GM18519 (cell line): Measurements from ENCODE around the gene TTC24.
A peak's percentile ranks its signal among the peaks of the same experiment; 100 is the strongest.
"Not testable (repeated sequence)": the region's sequence is repeated elsewhere in the genome, so short reads cannot be mapped to it uniquely, and the experiment has no call there.

ENCODE experiments used
- ATAC-seq: cut with Tn5 transposase; IDR thresholded peaks from one replicate; pipeline ENCODE4 v1.9.1; 2021; ENCODE audit warnings: mild to moderate bottlenecking, moderate library complexity; ENCODE audit not compliant: unreplicated experiment, low FRiP score

Gene TTC24

GRCh38 chr1:156601892-156602291 is 22.4 kb downstream of the TTC24 start:
- no peak for ATAC-seq

GRCh38 chr1:156602557-156602993 is 23.1 kb downstream of the TTC24 start:
- ATAC-seq = no peak

GRCh38 chr1:156607344-156607743 is 27.8 kb downstream of the TTC24 start:
- not testable (repeated sequence) for ATAC-seq

- peak; percentile 68 for ATAC-seq
Measured at GRCh38 chr1:156608036-156608674, 28.6 kb downstream of the TTC24 start.

- ATAC-seq = no peak
Measured at GRCh38 chr1:156608981-156609380, 29.5 kb downstream of the TTC24 start.

GRCh38 chr1:156610072-156610471 is 30.5 kb downstream of the TTC24 start:
- ATAC-seq = not testable (repeated sequence)

GRCh38 chr1:156612666-156613065 is 33.1 kb downstream of the TTC24 start:
- ATAC-seq = no peak

- ATAC-seq = no peak
Measured at GRCh38 chr1:156615946-156616345, 36.4 kb downstream of the TTC24 start.

- no peak for ATAC-seq
Measured at GRCh38 chr1:156616463-156616862, 36.9 kb downstream of the TTC24 start.

GRCh38 chr1:156618853-156619581 is 39.5 kb downstream of the TTC24 start, which contains the start of gene HAPLN2:
HAPLN2 (plus strand) TSS chr1:156619415; CDS start chr1:156623491, 4,076 bp downstream.
- ATAC-seq = no peak

- ATAC-seq = no peak
Measured at GRCh38 chr1:156619582-156619955, 40.0 kb downstream of the TTC24 start.

GRCh38 chr1:156622581-156623297 is 43.2 kb downstream of the TTC24 start:
- no peak for ATAC-seq

GRCh38 chr1:156623946-156624813 is 44.7 kb downstream of the TTC24 start:
- no peak for ATAC-seq

- ATAC-seq = no peak
Measured at GRCh38 chr1:156624814-156625435, 45.4 kb downstream of the TTC24 start.

GRCh38 chr1:156625436-156626078 is 46.0 kb downstream of the TTC24 start:
- no peak for ATAC-seq

GRCh38 chr1:156626079-156626438 is 46.5 kb downstream of the TTC24 start:
- ATAC-seq = no peak

GRCh38 chr1:156627313-156627880 is 47.9 kb downstream of the TTC24 start:
- ATAC-seq = no peak

- ATAC-seq = no peak
Measured at GRCh38 chr1:156629823-156630449, 50.4 kb downstream of the TTC24 start.

- ATAC-seq = not testable (repeated sequence)
Measured at GRCh38 chr1:156631152-156631551, 51.6 kb downstream of the TTC24 start.
